A549 treated with AZD9567 at 1 μM for 4 hours (cell line): ENCODE data around the gene TYSND1. TPM values are rescaled to one million over a fixed set of nuclear protein-coding genes. Genes with fewer than 3 reads are reported as not detected.

Source experiments
- total RNA-seq: library from RNA; stranded (reverse); fragments of 200-300 nt; extraction: Qiagen RNA extraction; gene quantifications from 5 replicates; pipeline ENCODE4 v1.2.3, GENCODE V29; 2022; ENCODE audit not compliant: insufficient read depth

TYSND1 gene, protein sequence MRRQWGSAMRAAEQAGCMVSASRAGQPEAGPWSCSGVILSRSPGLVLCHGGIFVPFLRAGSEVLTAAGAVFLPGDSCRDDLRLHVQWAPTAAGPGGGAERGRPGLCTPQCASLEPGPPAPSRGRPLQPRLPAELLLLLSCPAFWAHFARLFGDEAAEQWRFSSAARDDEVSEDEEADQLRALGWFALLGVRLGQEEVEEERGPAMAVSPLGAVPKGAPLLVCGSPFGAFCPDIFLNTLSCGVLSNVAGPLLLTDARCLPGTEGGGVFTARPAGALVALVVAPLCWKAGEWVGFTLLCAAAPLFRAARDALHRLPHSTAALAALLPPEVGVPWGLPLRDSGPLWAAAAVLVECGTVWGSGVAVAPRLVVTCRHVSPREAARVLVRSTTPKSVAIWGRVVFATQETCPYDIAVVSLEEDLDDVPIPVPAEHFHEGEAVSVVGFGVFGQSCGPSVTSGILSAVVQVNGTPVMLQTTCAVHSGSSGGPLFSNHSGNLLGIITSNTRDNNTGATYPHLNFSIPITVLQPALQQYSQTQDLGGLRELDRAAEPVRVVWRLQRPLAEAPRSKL
- 13.7 to 17.1 TPM (median 16.5 TPM) in 5 replicates for total RNA-seq

DNA sequence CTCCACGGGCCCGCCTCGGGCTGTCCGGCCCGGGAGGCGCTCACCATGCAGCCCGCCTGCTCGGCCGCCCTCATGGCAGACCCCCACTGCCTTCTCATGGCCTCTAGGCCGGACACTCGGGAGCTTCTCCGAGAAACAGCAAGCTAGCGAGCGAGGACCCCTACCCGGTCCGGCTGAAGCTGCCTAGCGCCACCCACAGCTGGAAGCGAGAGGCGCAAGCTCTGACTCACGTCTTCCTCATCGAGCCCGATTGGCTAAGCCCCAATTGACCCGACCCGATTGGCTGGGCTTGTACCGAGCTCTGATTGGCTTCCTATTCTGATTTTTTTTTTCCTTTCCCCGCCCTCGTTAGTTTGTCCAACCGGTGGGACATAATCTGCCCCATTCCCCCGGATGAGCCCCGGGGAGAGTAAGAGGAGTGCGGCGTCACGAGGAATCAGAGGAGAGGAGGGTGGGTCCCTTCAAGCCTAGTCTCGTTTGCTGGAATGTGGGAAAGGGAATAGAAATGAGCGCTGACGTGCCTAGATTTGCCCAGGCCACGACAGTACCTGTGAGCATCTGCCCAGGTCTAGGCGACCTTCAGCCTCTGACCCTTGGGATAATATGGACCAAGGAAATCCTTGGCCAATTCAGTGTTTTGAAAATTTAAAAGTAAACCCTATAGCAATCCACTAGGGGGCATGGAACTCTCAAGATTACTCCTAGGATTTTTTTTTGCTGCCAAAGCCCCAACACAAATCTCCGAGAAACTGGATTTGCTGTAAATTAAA, at the start of gene TYSND1:
TYSND1 (minus strand) TSS at position 212 of the 770 bp plus-strand sequence; CDS start at position 98, 114 bp downstream.

DNA sequence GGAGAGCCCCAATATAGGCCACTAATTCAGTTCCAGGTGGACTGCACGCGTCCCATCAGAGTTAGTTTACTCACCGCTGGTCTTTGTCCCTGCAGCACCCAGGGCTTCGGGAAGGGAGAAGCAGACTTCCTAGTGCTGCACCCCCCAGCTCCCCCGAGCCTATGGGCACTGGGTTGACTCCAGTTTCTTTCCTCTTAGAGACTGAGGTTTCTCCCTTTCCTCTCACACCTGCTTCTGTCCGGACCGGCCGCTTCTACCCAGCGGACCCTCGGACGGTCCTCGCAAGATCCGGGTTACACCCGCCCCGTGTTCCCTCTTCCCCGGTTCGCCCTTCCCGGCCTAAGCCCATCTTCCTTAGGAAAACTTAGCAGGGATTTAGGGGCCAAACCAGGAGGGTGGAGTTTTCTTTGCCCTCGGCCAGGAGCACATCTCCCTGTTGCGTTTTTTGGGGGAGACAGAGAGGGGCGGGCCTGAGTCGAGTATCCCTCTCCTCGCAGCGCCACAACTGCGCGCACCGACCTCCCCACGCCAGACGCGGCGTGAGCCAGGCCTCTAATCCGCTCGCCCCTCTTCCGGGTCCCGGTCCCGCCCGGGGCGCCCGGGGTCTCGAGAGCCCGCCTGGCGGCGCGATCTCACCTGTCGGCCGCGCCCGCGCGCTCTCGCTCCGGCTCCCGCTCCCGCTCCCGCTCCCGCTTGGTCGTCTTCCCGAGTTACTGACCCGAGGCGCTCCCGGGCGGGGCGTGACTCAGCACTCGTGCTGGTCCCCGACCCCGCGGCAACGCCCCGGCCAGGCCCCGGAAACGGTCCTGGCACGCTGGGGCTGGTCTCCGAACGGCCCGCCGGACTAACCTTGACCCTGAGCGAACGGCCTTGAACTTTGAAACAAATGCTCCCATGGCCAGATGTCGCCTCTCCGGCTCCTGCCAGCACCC, 14.1 kb downstream of the TYSND1 start, which contains the start of gene AIFM2:
AIFM2 (minus strand) TSS at position 728 of the 932 bp plus-strand sequence. CDS start 8,741 bp downstream, outside the sequence.

Other genes starting within 250 kb of the TYSND1 start
- 20.5 to 26.8 TPM (median 26.2 TPM) in 5 replicates for gene MACROH2A2, start 93.9 kb downstream of the TYSND1 start, total RNA-seq
- gene AIFM2, start 13.9 kb downstream of the TYSND1 start, total RNA-seq = 33.6 to 35.2 TPM (median 34.3 TPM) in 5 replicates
- gene SAR1A, start 23.8 kb upstream of the TYSND1 start, total RNA-seq = 82.2 to 116 TPM (median 89.1 TPM) in 5 replicates
- gene PPA1, start 86.7 kb upstream of the TYSND1 start, total RNA-seq = 207 to 227 TPM (median 222 TPM) in 5 replicates
- 0.01 TPM in 1 of 5 replicates, not detected in the others for gene NPFFR1, start 137.3 kb upstream of the TYSND1 start, total RNA-seq
- gene LRRC20, start 235.9 kb upstream of the TYSND1 start, total RNA-seq = 16.4 to 21.9 TPM (median 19.8 TPM) in 5 replicates